ENCODE results near the gene ATP6V0A1.

DNA sequence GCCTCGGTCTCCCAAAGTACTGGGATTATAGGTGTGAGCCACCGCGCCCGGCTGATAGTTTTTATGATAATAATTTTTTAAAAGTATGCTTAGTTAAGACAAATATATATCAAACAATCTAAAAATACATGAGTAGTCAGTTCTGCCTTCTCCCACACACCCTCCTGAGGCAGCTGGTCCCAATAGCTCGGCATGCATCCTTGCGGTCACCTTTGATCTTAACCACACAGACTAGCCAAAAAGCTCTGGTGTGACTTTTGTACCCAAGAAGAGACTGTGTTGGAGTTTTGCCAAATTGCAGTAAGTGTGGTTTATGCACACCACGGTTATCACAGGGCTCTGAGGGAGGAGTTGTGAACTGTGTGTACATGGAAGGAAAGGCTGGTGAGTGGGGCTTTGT, 25.6 kb downstream of the ATP6V0A1 start:
- no peak for TF ChIP-seq EP300 (IDR thresholded peaks at IDR 0.05)
- TF ChIP-seq, protein P1, sequence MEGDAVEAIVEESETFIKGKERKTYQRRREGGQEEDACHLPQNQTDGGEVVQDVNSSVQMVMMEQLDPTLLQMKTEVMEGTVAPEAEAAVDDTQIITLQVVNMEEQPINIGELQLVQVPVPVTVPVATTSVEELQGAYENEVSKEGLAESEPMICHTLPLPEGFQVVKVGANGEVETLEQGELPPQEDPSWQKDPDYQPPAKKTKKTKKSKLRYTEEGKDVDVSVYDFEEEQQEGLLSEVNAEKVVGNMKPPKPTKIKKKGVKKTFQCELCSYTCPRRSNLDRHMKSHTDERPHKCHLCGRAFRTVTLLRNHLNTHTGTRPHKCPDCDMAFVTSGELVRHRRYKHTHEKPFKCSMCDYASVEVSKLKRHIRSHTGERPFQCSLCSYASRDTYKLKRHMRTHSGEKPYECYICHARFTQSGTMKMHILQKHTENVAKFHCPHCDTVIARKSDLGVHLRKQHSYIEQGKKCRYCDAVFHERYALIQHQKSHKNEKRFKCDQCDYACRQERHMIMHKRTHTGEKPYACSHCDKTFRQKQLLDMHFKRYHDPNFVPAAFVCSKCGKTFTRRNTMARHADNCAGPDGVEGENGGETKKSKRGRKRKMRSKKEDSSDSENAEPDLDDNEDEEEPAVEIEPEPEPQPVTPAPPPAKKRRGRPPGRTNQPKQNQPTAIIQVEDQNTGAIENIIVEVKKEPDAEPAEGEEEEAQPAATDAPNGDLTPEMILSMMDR (IDR thresholded peaks at IDR 0.05) = no peak

All from tibial nerve (tissue), 4 donors.